Sigmoid colon (tissue), 7 donors: ENCODE measurements around the gene OSBPL5. TPM values are rescaled to one million over a fixed set of nuclear protein-coding genes. Genes with fewer than 3 reads are reported as not detected.

Source experiments
- DNase-seq: peaks from one replicate; pipeline ENCODE4 v3.0.0-alpha.2; 2019
- H3K27ac ChIP-seq, 4 donors: fragments of 200-600 bp; sonication (generic); one replicate each; pipeline ENCODE4 v1.5.1; 2016 to 2019; ENCODE audit warnings: mild to moderate bottlenecking in 1 of 4
- H3K27me3 ChIP-seq, 3 donors: fragments of 200-600 bp; sonication (generic); one replicate each; pipeline ENCODE4 v1.5.1; 2019; ENCODE audit warnings: mild to moderate bottlenecking in 1 of 3
- H3K36me3 ChIP-seq, 4 donors: fragments of 200-600 bp; sonication (generic); one replicate each; pipeline ENCODE4 v1.5.1; 2016 to 2019
- H3K4me1 ChIP-seq, 4 donors: fragments of 200-600 bp; sonication (generic); one replicate each; pipeline ENCODE4 v1.5.1; 2017 to 2019
- H3K4me3 ChIP-seq, 4 donors: fragments of 200-600 bp; sonication (generic); one replicate each; pipeline ENCODE4 v1.5.1; 2017 to 2019; ENCODE audit warnings: mild to moderate bottlenecking in 2 of 4, moderate library complexity in 1 of 4
- H3K9me3 ChIP-seq, 4 donors: fragments of 200-600 bp in 3 of 4; sonication (generic) in 3 of 4; one replicate each; pipeline versions ENCODE4 v1.5.1 to v1.6.1; 2013 to 2019
- CTCF ChIP-seq, 4 experiments: fragments of 450-650 bp in 3 of 4; fragments of 200-600 bp in 1 of 4; IDR thresholded peaks; one replicate each; pipeline ENCODE4 v1.5.1; 2016 to 2019; ENCODE audit warnings: antibody characterized with exemption in 4 of 4, mild to moderate bottlenecking in 3 of 4, moderate library complexity in 2 of 4
- EP300 ChIP-seq, 4 donors: sonication (generic); formaldehyde crosslinking; IDR thresholded peaks; one replicate each; pipeline ENCODE4 v1.6.1; 2017; ENCODE audit warnings: antibody characterized with exemption in 4 of 4
- POLR2A ChIP-seq, 2 donors: fragments of 450-650 bp; IDR thresholded peaks; one replicate each; pipeline ENCODE4 v1.6.1; 2016; ENCODE audit warnings: antibody characterized with exemption in 2 of 2, mild to moderate bottlenecking in 2 of 2, moderate library complexity in 2 of 2
- POLR2AphosphoS5 ChIP-seq, 4 donors: sonication (generic); formaldehyde crosslinking; IDR thresholded peaks; one replicate each; pipeline ENCODE4 v1.6.1; 2017; ENCODE audit warnings: antibody characterized with exemption in 4 of 4
- WGBS, 2 donors: extraction: QIAGEN DNeasy Blood & Tissue Kit; methylation state at CpG; one replicate each; pipeline ENCODE4 v1.1.7; 2013; 5-methylcytosine and 5-hydroxymethylcytosine counted together
- intact Hi-C: fragments of 100-400 bp; cut with DNase I; formaldehyde crosslinking; loops from one replicate; pipeline ENCODE4 v1.15.1; 2023
- polyA plus RNA-seq, 3 donors: library from polyadenylated mRNA; stranded (reverse); fragments of 200-250 nt; gene quantifications; one replicate each; pipeline ENCODE4 v1.2.3, GENCODE V29; 2013
- total RNA-seq, 4 donors: library from RNA; depleted of rRNA; stranded (reverse); fragments of >200 nt; gene quantifications; one replicate each; pipeline ENCODE4 v1.1.0, GENCODE V29; 2016
- donor health status: healthy with polysubstance abuse.
- donor health status: Bipolar disorder and iron deficiency.
- donor health status: healthy.

OSBPL5 gene
- total and polyA plus RNA-seq, 7 donors: 16.6 to 69.2 (median 29.8) TPM

- H3K27ac ChIP-seq: peak overlapping the region; percentile 72 to 91 (median 86)
- H3K4me1 ChIP-seq: peaks cover 0 to 73% (median 55%) of the 10 kb centered on the region in 4 donors
- 64 to 72% methylated on average over 18 of the region's 18 CpGs for WGBS, 2 donors
- H3K27me3 ChIP-seq: no peaks in the 10 kb centered on the region
- intact Hi-C loops: loop anchor here (2.0 kb wide), 1 partner anchor 43 kb away; no protein-coding TSS in a partner anchor
- no peak overlapping the region for H3K4me3 ChIP-seq
- peak; percentile 94 for DNase-seq
- peak in 3 of 4 experiments; percentile 10 to 32 (median 12) for TF ChIP-seq CTCF (IDR thresholded peaks at IDR 0.05)
- TF ChIP-seq POLR2AphosphoS5 (IDR thresholded peaks at IDR 0.05): peak; percentile 35 to 86 (median 76)
- peak in 2 of 4 donors; percentile 59 to 84 for TF ChIP-seq EP300 (IDR thresholded peaks at IDR 0.05)
- TF ChIP-seq POLR2A (IDR thresholded peaks at IDR 0.05): no peak
- H3K36me3 ChIP-seq: peaks cover 0 to 18% (median 0%) of the 10 kb centered on the region in 4 donors
- H3K9me3 ChIP-seq: no peaks in the 10 kb centered on the region
Observed at GRCh38 chr11:3049430-3050243, 115.5 kb downstream of the OSBPL5 start.

GRCh38 chr11:3047637-3048036 lies 117.5 kb downstream of the OSBPL5 start:
- Histone ChIP-seq H3K4me1 (peaks cover 0 to 87% (median 72%) of the 10 kb centered on the region in 4 donors), H3K27me3 (no peaks in the 10 kb centered on the region), H3K9me3 (no peaks in the 10 kb centered on the region), H3K4me3 (no peak overlapping the region), H3K36me3 (peaks cover 0 to 19% (median 0%) of the 10 kb centered on the region in 4 donors), H3K27ac (peak overlapping the region in 2 of 4 donors; percentile 86 to 91)
- intact Hi-C loops: no loop called here
- TF ChIP-seq EP300 (IDR thresholded peaks at IDR 0.05) (no peak), POLR2A (IDR thresholded peaks at IDR 0.05) (no peak), CTCF (IDR thresholded peaks at IDR 0.05) (no peak), POLR2AphosphoS5 (IDR thresholded peaks at IDR 0.05) (no peak)
- 93 to 95% methylated on average over 16 of the region's 16 CpGs for WGBS, 2 donors
- no peak for DNase-seq

GRCh38 chr11:3046641-3047040 lies 118.5 kb downstream of the OSBPL5 start:
- Histone ChIP-seq H3K4me1 (peaks cover 0 to 88% (median 75%) of the 10 kb centered on the region in 4 donors), H3K27ac (peak overlapping the region in 1 of 4 donors; percentile 15), H3K9me3 (no peaks in the 10 kb centered on the region), H3K4me3 (no peak overlapping the region), H3K36me3 (peaks cover 0 to 23% (median 0%) of the 10 kb centered on the region in 4 donors), H3K27me3 (no peaks in the 10 kb centered on the region)
- intact Hi-C loops: no loop called here
- WGBS, 2 donors: 84 to 88% methylated on average over 8 of the region's 8 CpGs
- no peak for TF ChIP-seq POLR2AphosphoS5 (IDR thresholded peaks at IDR 0.05)
- TF ChIP-seq EP300 (IDR thresholded peaks at IDR 0.05): no peak
- no peak for TF ChIP-seq CTCF (IDR thresholded peaks at IDR 0.05)
- no peak for TF ChIP-seq POLR2A (IDR thresholded peaks at IDR 0.05)
- no peak for DNase-seq

- TF ChIP-seq POLR2AphosphoS5 (IDR thresholded peaks at IDR 0.05) (no peak), POLR2A (IDR thresholded peaks at IDR 0.05) (no peak), CTCF (IDR thresholded peaks at IDR 0.05) (no peak), EP300 (IDR thresholded peaks at IDR 0.05) (no peak)
- H3K4me1 ChIP-seq: peaks cover 0 to 87% (median 74%) of the 10 kb centered on the region in 4 donors
Observed at GRCh38 chr11:3046190-3046589, 118.9 kb downstream of the OSBPL5 start.

More at GRCh38 chr11:3046190-3046589, 118.9 kb downstream of the OSBPL5 start:
- intact Hi-C loops: no loop called here
- no peak overlapping the region for H3K4me3 ChIP-seq
- H3K27ac ChIP-seq: peak overlapping the region in 1 of 4 donors; percentile 15
- H3K27me3 ChIP-seq: no peaks in the 10 kb centered on the region
- peaks cover 0 to 28% (median under 1%) of the 10 kb centered on the region in 4 donors for H3K36me3 ChIP-seq
- no peaks in the 10 kb centered on the region for H3K9me3 ChIP-seq
- DNase-seq: no peak
- WGBS, 2 donors: 89 to 93% methylated on average over 12 of the region's 12 CpGs
